Urinary bladder (tissue), 4 donors: Measurements from ENCODE around the gene STK32B. TPM values are rescaled to one million over a fixed set of nuclear protein-coding genes. Genes with fewer than 3 reads are reported as not detected.

Experiments used
- DNase-seq: peaks from one replicate; pipeline ENCODE4 v3.0.0-alpha.2; 2015; ENCODE audit errors: extremely low spot score
- H3K27ac ChIP-seq: one replicate; pipeline ENCODE4 v1.5.1; 2013; ENCODE audit warnings: low read depth, mild to moderate bottlenecking, moderate library complexity
- H3K36me3 ChIP-seq: one replicate; pipeline ENCODE4 v1.6.1; 2013; ENCODE audit warnings: mild to moderate bottlenecking, moderate library complexity; ENCODE audit not compliant: insufficient read depth
- H3K4me1 ChIP-seq: one replicate; pipeline ENCODE4 v1.6.1; 2013; ENCODE audit warnings: mild to moderate bottlenecking, moderate library complexity; ENCODE audit not compliant: insufficient read depth
- H3K4me3 ChIP-seq: one replicate; pipeline ENCODE4 v1.5.1; 2013; ENCODE audit warnings: low read depth, low read length
- WGBS: extraction: QIAGEN DNeasy Blood & Tissue Kit; methylation state at CpG from one replicate; pipeline ENCODE4 v1.1.7; 2013; 5-methylcytosine and 5-hydroxymethylcytosine counted together
- polyA plus RNA-seq: library from polyadenylated mRNA; stranded (reverse); fragments of 200-250 nt; gene quantifications from one replicate; pipeline ENCODE4 v1.2.3, GENCODE V29; 2013
- total RNA-seq: library from RNA; depleted of rRNA; stranded (reverse); fragments of >200 nt; gene quantifications from one replicate; pipeline ENCODE4 v1.2.3, GENCODE V29; 2014
- donor health status: healthy with polysubstance abuse.
- donor health status: healthy.

STK32B gene
- total and polyA plus RNA-seq, 2 donors = 2.1 to 12.1 TPM

- H3K4me3 ChIP-seq = no peak overlapping the region
- WGBS = 90% methylated on average over 7 of the region's 7 CpGs
- no peaks in the 10 kb centered on the region for H3K4me1 ChIP-seq
- no peak overlapping the region for H3K27ac ChIP-seq
- no peak for DNase-seq
- no peaks in the 10 kb centered on the region for H3K36me3 ChIP-seq
Observed at GRCh38 chr4:5471691-5472090, 420.4 kb downstream of the STK32B start.

- Histone ChIP-seq H3K27ac (no peak overlapping the region), H3K4me3 (no peak overlapping the region), H3K4me1 (no peaks in the 10 kb centered on the region), H3K36me3 (no peaks in the 10 kb centered on the region)
- 85% methylated on average over 6 of the region's 6 CpGs for WGBS
- no peak for DNase-seq
Observed at GRCh38 chr4:5472160-5472591, 420.9 kb downstream of the STK32B start.

GRCh38 chr4:5473125-5473524 lies 421.8 kb downstream of the STK32B start:
- 90% methylated on average over 5 of the region's 5 CpGs for WGBS
- DNase-seq = no peak
- Histone ChIP-seq H3K36me3 (no peaks in the 10 kb centered on the region), H3K4me1 (no peaks in the 10 kb centered on the region), H3K27ac (no peak overlapping the region), H3K4me3 (no peak overlapping the region)

- Histone ChIP-seq H3K4me1 (no peaks in the 10 kb centered on the region), H3K4me3 (no peak overlapping the region), H3K36me3 (no peaks in the 10 kb centered on the region), H3K27ac (no peak overlapping the region)
- 93% methylated on average over 9 of the region's 9 CpGs for WGBS
- no peak for DNase-seq
Observed at GRCh38 chr4:5474756-5475155, 423.5 kb downstream of the STK32B start.

DNA sequence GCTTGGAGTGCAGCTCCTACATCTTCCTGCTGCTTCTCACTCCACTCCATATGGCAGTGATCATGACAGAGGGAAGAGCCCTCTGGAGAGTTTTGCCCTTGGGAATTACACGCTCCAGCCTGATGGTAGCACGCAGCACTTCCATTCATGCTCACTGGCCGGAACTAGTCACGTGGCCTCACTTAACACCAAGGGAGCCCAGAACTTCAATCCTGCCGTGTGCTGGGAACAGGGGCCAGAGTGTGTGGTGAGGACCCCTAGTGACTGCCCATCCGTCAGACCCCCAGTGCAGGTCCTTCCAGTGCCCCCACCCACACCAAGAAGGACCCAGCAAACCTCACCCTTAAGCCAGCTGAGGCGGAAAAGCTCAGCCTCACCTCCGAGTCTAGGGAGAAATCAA lies 426.3 kb downstream of the STK32B start:
- Histone ChIP-seq H3K36me3 (no peaks in the 10 kb centered on the region), H3K4me1 (no peaks in the 10 kb centered on the region), H3K27ac (no peak overlapping the region), H3K4me3 (no peak overlapping the region)
- 84% methylated on average over 8 of the region's 8 CpGs for WGBS
- DNase-seq = no peak

GRCh38 chr4:5478169-5478568 lies 426.9 kb downstream of the STK32B start:
- H3K4me3 ChIP-seq = no peak overlapping the region
- no peak for DNase-seq
- WGBS = 66% methylated on average over 4 of the region's 4 CpGs
- H3K27ac ChIP-seq = no peak overlapping the region
- H3K4me1 ChIP-seq = no peaks in the 10 kb centered on the region
- H3K36me3 ChIP-seq = no peaks in the 10 kb centered on the region

DNA sequence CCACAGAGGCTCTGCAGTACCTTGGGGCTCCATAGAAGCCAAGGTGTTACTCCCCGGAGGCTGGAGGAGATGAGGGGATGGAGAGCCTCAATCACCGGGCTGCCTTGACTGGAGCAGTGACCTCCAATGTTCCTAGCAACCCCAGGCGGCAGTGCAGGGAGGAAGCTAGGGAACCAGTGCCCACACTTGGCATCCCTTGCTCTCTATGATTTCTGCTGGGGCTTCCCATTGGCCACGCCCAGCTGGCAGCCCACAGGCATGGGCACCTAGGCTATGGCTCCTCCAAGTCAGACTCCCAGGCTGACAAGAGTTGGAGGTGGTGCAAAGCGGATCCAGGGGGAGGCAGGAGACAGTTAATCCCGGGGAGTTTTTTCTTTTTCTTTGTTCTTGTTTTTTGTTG lies 427.4 kb downstream of the STK32B start:
- 87% methylated on average over 6 of the region's 6 CpGs for WGBS
- no peak for DNase-seq

GRCh38 chr4:5479518-5480060 lies 428.3 kb downstream of the STK32B start:
- Histone ChIP-seq H3K27ac (no peak overlapping the region), H3K36me3 (no peaks in the 10 kb centered on the region), H3K4me1 (no peaks in the 10 kb centered on the region), H3K4me3 (no peak overlapping the region)
- 93% methylated on average over 4 of the region's 4 CpGs for WGBS
- no peak for DNase-seq

More for the DNA sequence above, 427.4 kb downstream of the STK32B start:
- no peaks in the 10 kb centered on the region for H3K36me3 ChIP-seq
- H3K4me3 ChIP-seq = no peak overlapping the region
- no peaks in the 10 kb centered on the region for H3K4me1 ChIP-seq
- no peak overlapping the region for H3K27ac ChIP-seq

DNA sequence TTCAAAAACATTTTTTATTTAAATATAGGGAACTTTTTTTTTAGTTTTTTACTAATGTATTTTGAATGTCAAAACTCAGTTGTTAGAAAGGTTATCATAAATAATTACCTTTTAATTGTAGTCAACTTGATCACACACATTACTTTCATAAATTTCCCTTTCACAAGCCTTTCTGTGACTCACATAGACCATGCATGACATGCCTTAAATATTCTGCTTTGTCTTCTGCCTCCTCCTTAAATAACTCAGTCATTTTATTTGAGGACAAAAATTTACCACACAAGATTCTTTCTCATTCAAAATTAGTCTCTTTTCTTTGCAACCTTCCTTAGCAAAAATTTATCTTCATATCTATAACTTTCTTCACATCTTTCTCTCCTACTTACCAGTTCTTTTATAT lies 437.1 kb downstream of the STK32B start:
- DNase-seq = no peak
- no peaks in the 10 kb centered on the region for H3K36me3 ChIP-seq
- H3K4me3 ChIP-seq = no peak overlapping the region
- H3K4me1 ChIP-seq = no peaks in the 10 kb centered on the region
- H3K27ac ChIP-seq = no peak overlapping the region

GRCh38 chr4:5489260-5489659 lies 438.0 kb downstream of the STK32B start:
- Histone ChIP-seq H3K27ac (no peak overlapping the region), H3K36me3 (no peaks in the 10 kb centered on the region), H3K4me3 (no peak overlapping the region), H3K4me1 (no peaks in the 10 kb centered on the region)
- no peak for DNase-seq
- WGBS = 66% methylated on average over 1 of the region's 1 CpG

- WGBS = 53% methylated on average over 2 of the region's 2 CpGs
- Histone ChIP-seq H3K36me3 (no peaks in the 10 kb centered on the region), H3K4me1 (no peaks in the 10 kb centered on the region), H3K4me3 (no peak overlapping the region), H3K27ac (no peak overlapping the region)
- no peak for DNase-seq
Observed at GRCh38 chr4:5497489-5497888, 446.2 kb downstream of the STK32B start.

DNA sequence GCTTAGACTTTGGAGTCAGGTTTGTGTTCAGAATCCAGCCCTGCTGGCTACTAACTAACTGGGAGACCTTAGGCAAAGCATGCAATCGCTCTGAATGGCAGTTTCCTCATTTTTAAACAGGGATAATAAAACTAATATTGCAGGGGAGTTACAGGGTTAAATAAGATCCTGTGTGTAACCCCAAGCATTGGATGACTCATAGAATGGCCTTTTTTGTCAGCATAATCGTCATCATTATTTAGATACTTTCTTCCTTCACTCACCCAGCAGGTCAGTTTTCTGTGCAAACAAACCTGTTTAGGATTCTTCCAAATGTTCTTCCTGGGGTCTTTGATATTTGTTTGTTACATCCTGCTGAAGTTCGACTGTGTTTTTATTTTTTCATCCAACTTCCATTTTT lies 448.9 kb downstream of the STK32B start:
- no peak for DNase-seq
- 58% methylated on average over 3 of the region's 3 CpGs for WGBS
- no peak overlapping the region for H3K27ac ChIP-seq
- no peak overlapping the region for H3K4me3 ChIP-seq
- H3K4me1 ChIP-seq = no peaks in the 10 kb centered on the region
- H3K36me3 ChIP-seq = no peaks in the 10 kb centered on the region

GRCh38 chr4:5503336-5503936 lies 452.2 kb downstream of the STK32B start:
- DNase-seq = no peak
- Histone ChIP-seq H3K4me3 (no peak overlapping the region), H3K27ac (no peak overlapping the region), H3K36me3 (no peaks in the 10 kb centered on the region), H3K4me1 (no peaks in the 10 kb centered on the region)
- 77% methylated on average over 7 of the region's 7 CpGs for whole genome bisulfite sequencing

GRCh38 chr4:5504486-5504885 lies 453.2 kb downstream of the STK32B start:
- H3K27ac ChIP-seq = no peak overlapping the region
- no peak overlapping the region for H3K4me3 ChIP-seq
- no peaks in the 10 kb centered on the region for H3K4me1 ChIP-seq
- DNase-seq = no peak
- no peaks in the 10 kb centered on the region for H3K36me3 ChIP-seq

DNA sequence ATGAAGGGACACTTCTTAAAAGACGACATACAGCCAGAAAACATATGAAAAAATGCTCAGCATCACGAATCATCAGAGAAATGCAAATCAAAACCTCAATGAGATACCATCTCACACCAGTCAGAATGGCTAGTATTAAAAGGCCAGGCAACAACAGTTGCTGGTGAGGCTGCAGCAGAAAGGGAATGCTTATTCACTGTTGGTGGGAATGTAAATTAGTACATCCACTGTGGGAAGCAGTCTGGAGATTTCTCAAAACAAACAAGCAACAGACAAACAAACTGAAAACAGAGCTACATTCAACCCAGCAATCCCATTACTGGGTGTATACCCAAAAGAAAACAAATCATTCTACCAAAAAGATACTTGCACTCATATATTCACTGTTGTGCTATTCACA lies 459.2 kb downstream of the STK32B start:
- Histone ChIP-seq H3K36me3 (no peaks in the 10 kb centered on the region), H3K4me3 (no peak overlapping the region), H3K4me1 (no peaks in the 10 kb centered on the region), H3K27ac (no peak overlapping the region)
- DNase-seq = no peak
- WGBS = 59% methylated on average over 2 of the region's 2 CpGs
